IMR-90 (cell line): Measurements from ENCODE around the gene NUP50. TPM values are rescaled to one million over a fixed set of nuclear protein-coding genes. Genes with fewer than 3 reads are reported as not detected.

Source experiments
- ATAC-seq: fragments of 200-7000 bp; cut with Tn5 transposase; 2 replicates; pipeline ENCODE4 v1.9.1; 2020; ENCODE audit warnings: low read depth, mild to moderate bottlenecking, moderate library complexity
- BruUV-seq: library from RNA; stranded (reverse); fragments of 400-500 nt; replicated peaks from 2 replicates; lab custom pipeline; 2021; lab: Mats Ljungman, UMichigan
- CTCF ChIA-PET: fragments of 300-600 bp; formaldehyde crosslinking; extraction: SDS; loops from one replicate; lab custom pipeline; 2021; ENCODE audit warnings: antibody characterized with exemption; lab: Yijun Ruan, JAX
- POLR2A ChIA-PET: fragments of 300-600 bp; sonication (Branson Sonifier 250); formaldehyde crosslinking; loops from one replicate; lab custom pipeline; 2022; ENCODE audit warnings: antibody characterized with exemption; ENCODE audit not compliant: unreplicated experiment; lab: Charles Lee
- DNase-seq: peaks from one replicate; pipeline ENCODE4 v3.0.0; 2013
- H2AFZ ChIP-seq: replicated peaks from 2 replicates; pipeline ENCODE3; 2013; ENCODE audit warnings: low read length, mild to moderate bottlenecking; ENCODE audit not compliant: poor library complexity
- H2AK5ac ChIP-seq: 2 replicates; pipeline ENCODE4 v1.6.1; 2013; ENCODE audit warnings: low read depth, low read length, inconsistent platforms
- H2AK9ac ChIP-seq: replicated peaks from 2 replicates; pipeline ENCODE3; 2013; ENCODE audit warnings: mild to moderate bottlenecking, low read depth, low read length, moderate library complexity; ENCODE audit not compliant: poor library complexity
- H2BK120ac ChIP-seq: 2 replicates; pipeline ENCODE4 v1.6.1; 2013; ENCODE audit warnings: low read depth, low read length, inconsistent platforms
- H2BK15ac ChIP-seq: 3 replicates; pipeline ENCODE4 v1.6.1; 2013; ENCODE audit warnings: low read depth, low read length, inconsistent platforms
- H2BK20ac ChIP-seq: 2 replicates; pipeline ENCODE4 v1.6.1; 2013; ENCODE audit warnings: low read depth, mild to moderate bottlenecking, inconsistent platforms, low read length, moderate library complexity
- H2BK5ac ChIP-seq: 2 replicates; pipeline ENCODE4 v1.6.1; 2013; ENCODE audit warnings: mild to moderate bottlenecking, low read depth, low read length, inconsistent platforms; ENCODE audit not compliant: poor library complexity, severe bottlenecking
- H3K14ac ChIP-seq: replicated peaks from 2 replicates; pipeline ENCODE4 v1.6.1; 2013; ENCODE audit warnings: low read depth, low read length, inconsistent platforms
- H3K18ac ChIP-seq: 2 replicates; pipeline ENCODE4 v1.6.1; 2013; ENCODE audit warnings: low read depth, low read length, control low read depth
- H3K23ac ChIP-seq: 2 replicates; pipeline ENCODE4 v1.6.1; 2013; ENCODE audit warnings: low read depth, low read length, inconsistent platforms
- H3K27ac ChIP-seq: 2 replicates; pipeline ENCODE4 v1.5.1; 2013; ENCODE audit warnings: mild to moderate bottlenecking, control low read depth, low read length; ENCODE audit not compliant: insufficient read depth
- H3K27me3 ChIP-seq: 2 replicates; pipeline ENCODE4 v1.6.1; 2013; ENCODE audit warnings: low read length; ENCODE audit not compliant: control insufficient read depth, insufficient read depth
- H3K36me3 ChIP-seq: 2 replicates; pipeline ENCODE4 v1.6.1; 2013; ENCODE audit warnings: low read length, mixed read lengths; ENCODE audit not compliant: control insufficient read depth, insufficient read depth
- H3K4ac ChIP-seq: 2 replicates; pipeline ENCODE4 v1.6.1; 2013; ENCODE audit warnings: low read depth, low read length, inconsistent platforms
- H3K4me1 ChIP-seq: 2 replicates; pipeline ENCODE4 v1.6.1; 2013; ENCODE audit warnings: low read length, mixed read lengths; ENCODE audit not compliant: control insufficient read depth, insufficient read depth
- H3K4me2 ChIP-seq: 2 replicates; pipeline ENCODE4 v1.6.1; 2013; ENCODE audit warnings: low read depth, mild to moderate bottlenecking, control low read depth, low read length, moderate library complexity
- H3K4me3 ChIP-seq: 2 replicates; pipeline ENCODE4 v1.5.1; 2013; ENCODE audit warnings: low read depth, mild to moderate bottlenecking, control low read depth, low read length, moderate library complexity; ENCODE audit not compliant: insufficient read depth
- H3K56ac ChIP-seq: 2 replicates; pipeline ENCODE4 v1.6.1; 2013; ENCODE audit warnings: low read length, inconsistent platforms; ENCODE audit not compliant: insufficient read depth; ENCODE audit errors: extremely low read depth
- H3K79me1 ChIP-seq, 2 experiments: 2 replicates each; pipeline ENCODE4 v1.6.1; 2013; ENCODE audit warnings: low read length in 2 of 2, inconsistent platforms in 1 of 2, low read depth in 1 of 2
- H3K9ac ChIP-seq: 2 replicates; pipeline ENCODE4 v1.6.1; 2013; ENCODE audit warnings: low read depth, low read length, control low read depth
- H3K9me1 ChIP-seq: 2 replicates; pipeline ENCODE4 v1.6.1; 2013; ENCODE audit warnings: low read length, inconsistent platforms; ENCODE audit not compliant: insufficient read depth
- H3K9me3 ChIP-seq: 2 replicates; pipeline ENCODE4 v1.6.1; 2013; ENCODE audit warnings: low read length; ENCODE audit not compliant: control insufficient read depth, insufficient read depth
- H4K20me1 ChIP-seq: 2 replicates; pipeline ENCODE4 v1.6.1; 2013; ENCODE audit warnings: low read length, inconsistent platforms; ENCODE audit not compliant: insufficient read depth
- H4K5ac ChIP-seq: 2 replicates; pipeline ENCODE4 v1.6.1; 2013; ENCODE audit warnings: mild to moderate bottlenecking, low read depth, low read length, control low read depth
- H4K8ac ChIP-seq, 2 experiments: 2 replicates each; pipeline ENCODE4 v1.6.1; 2013; ENCODE audit warnings: low read depth in 2 of 2, low read length in 2 of 2, control low read depth in 1 of 2, inconsistent platforms in 1 of 2
- H4K91ac ChIP-seq: 2 replicates; pipeline ENCODE4 v1.6.1; 2013; ENCODE audit warnings: low read depth, low read length, inconsistent platforms; ENCODE audit not compliant: insufficient read depth
- CEBPB ChIP-seq: IDR thresholded peaks from 2 replicates; pipeline ENCODE4 v1.6.1; 2012; ENCODE audit warnings: low read depth, low read length, improper control_type of control experiment
- CTCF ChIP-seq: conservative IDR thresholded peaks from 2 replicates; pipeline ENCODE4 v1.5.1; 2012; ENCODE audit warnings: mild to moderate bottlenecking, low read depth, low read length, improper control_type of control experiment
- POLR2A ChIP-seq: IDR thresholded peaks from 2 replicates; pipeline ENCODE4 v1.6.1; 2012; ENCODE audit warnings: mild to moderate bottlenecking, low read depth, low read length
- RCOR1 ChIP-seq: IDR thresholded peaks from 2 replicates; pipeline ENCODE4 v1.6.1; 2012; ENCODE audit warnings: mild to moderate bottlenecking, low read length, improper control_type of control experiment; ENCODE audit not compliant: insufficient replicate concordance
- RFX5 ChIP-seq: IDR thresholded peaks from 2 replicates; pipeline ENCODE4 v1.8.0; 2012; ENCODE audit warnings: low read depth, mild to moderate bottlenecking, low read length, moderate library complexity
- SMC3 ChIP-seq: fragments of 150-350 bp; IDR thresholded peaks from 2 replicates; pipeline ENCODE4 v1.6.1; 2016; ENCODE audit warnings: low read depth, mild to moderate bottlenecking, antibody characterized with exemption, low read length, moderate library complexity
- WGBS, 2 experiments: methylation state at CpG; one replicate each; pipeline versions ENCODE4 v1.1.5 to v1.1.7; 2013; ENCODE audit warnings: missing lambda C conversion rate in 2 of 2; ENCODE audit not compliant: insufficient read length in 1 of 2; ENCODE audit errors: extremely low coverage in 2 of 2; 5-methylcytosine and 5-hydroxymethylcytosine counted together
- dilution Hi-C: fragments of 300-500 bp; cut with HindIII; formaldehyde crosslinking; loops from one replicate; pipeline ENCODE4 v1.14.3; 2018; ENCODE audit warnings: low sequenced_read_pairs; ENCODE audit not compliant: unreplicated experiment
- in situ Hi-C: fragments of 300-500 bp; cut with MboI; formaldehyde crosslinking; loops from 3 replicates; pipeline ENCODE4 v1.14.3; 2019; ENCODE audit warnings: low sequenced_read_pairs, inconsistent platforms, mixed read lengths
- intact Hi-C: fragments of 100-400 bp; cut with micrococcal nuclease; formaldehyde crosslinking; loops from 2 replicates; pipeline ENCODE4 v1.10.0; 2022
- polyA plus RNA-seq, 3 experiments: library from polyadenylated mRNA; depleted of rRNA; stranded (reverse); fragments of >200 nt; gene quantifications; 2 replicates each; pipeline ENCODE4 v1.2.3, GENCODE V29; 2012; ENCODE audit warnings: low replicate concordance in 1 of 3
- total RNA-seq: library from RNA; depleted of rRNA; stranded (reverse); fragments of >200 nt; gene quantifications from 2 replicates; pipeline ENCODE4 v1.2.3, GENCODE V29; 2012

NUP50 gene
- total and polyA plus RNA-seq, 2 of the 4 experiments (the other 2 are of a cell fraction) = 12.8 to 65.4 TPM

- H2BK5ac ChIP-seq = no peak overlapping the region
- no peak overlapping the region for H2AFZ ChIP-seq
- ATAC-seq (no peak), DNase-seq (no peak)
- no peak overlapping the region for H3K4ac ChIP-seq
- ChIA-PET POLR2A (no interaction called here), CTCF (no interaction called here)
- BruUV-seq = no TSS peak
- H3K4me2 ChIP-seq = no peak overlapping the region
- H3K27me3 ChIP-seq = no peaks in the 10 kb centered on the region
- no peak overlapping the region for H3K56ac ChIP-seq
- no peak overlapping the region for H2BK20ac ChIP-seq
- in situ Hi-C loops (no loop called here), dilution Hi-C loops (no loop called here), intact Hi-C loops (no loop called here)
- H2BK15ac ChIP-seq = no peak overlapping the region
- no peak overlapping the region for H4K8ac ChIP-seq
- peaks cover 6% of the 10 kb centered on the region; the same call in 1 of the 2 replicates for H3K4me1 ChIP-seq
- H2BK120ac ChIP-seq = no peak overlapping the region
- no peak overlapping the region for H2AK5ac ChIP-seq
- peaks cover 9 to 73% of the 10 kb centered on the region in 2 experiments for H3K79me1 ChIP-seq
- no peak overlapping the region for H3K9ac ChIP-seq
- H3K9me1 ChIP-seq = peaks cover 8% of the 10 kb centered on the region
- H3K27ac ChIP-seq = no peak overlapping the region
- no peak overlapping the region for H4K91ac ChIP-seq
- no peak overlapping the region for H2AK9ac ChIP-seq
- H4K5ac ChIP-seq = no peak overlapping the region
- no peak overlapping the region for H3K18ac ChIP-seq
- H3K9me3 ChIP-seq = no peaks in the 10 kb centered on the region
- TF ChIP-seq RCOR1 = no peak
- TF ChIP-seq CTCF = no peak
- TF ChIP-seq RFX5 = no peak
- no peak for TF ChIP-seq CEBPB
- no peak for TF ChIP-seq SMC3
- no peak for TF ChIP-seq POLR2A
- H3K14ac ChIP-seq = no peak overlapping the region
- no peak overlapping the region for H3K23ac ChIP-seq
- no peaks in the 10 kb centered on the region for H3K36me3 ChIP-seq
- H3K4me3 ChIP-seq = no peak overlapping the region
- WGBS, 2 experiments = 42% methylated on average over 2 of the region's 5 CpGs; no CpG with 5 or more reads in 1 of the 2 experiments
- peaks cover 74% of the 10 kb centered on the region for H4K20me1 ChIP-seq
These were observed 57.5 kb downstream of the NUP50 start for GRCh38 chr22:45221201-45221600.
